ENCODE data around the gene PUM2. TPM values are rescaled to one million over a fixed set of nuclear protein-coding genes. Genes with fewer than 3 reads are reported as not detected.

Gene PUM2
- total and polyA plus RNA-seq, 11 donors: 18.6 to 75.4 (median 58.5) TPM

DNA sequence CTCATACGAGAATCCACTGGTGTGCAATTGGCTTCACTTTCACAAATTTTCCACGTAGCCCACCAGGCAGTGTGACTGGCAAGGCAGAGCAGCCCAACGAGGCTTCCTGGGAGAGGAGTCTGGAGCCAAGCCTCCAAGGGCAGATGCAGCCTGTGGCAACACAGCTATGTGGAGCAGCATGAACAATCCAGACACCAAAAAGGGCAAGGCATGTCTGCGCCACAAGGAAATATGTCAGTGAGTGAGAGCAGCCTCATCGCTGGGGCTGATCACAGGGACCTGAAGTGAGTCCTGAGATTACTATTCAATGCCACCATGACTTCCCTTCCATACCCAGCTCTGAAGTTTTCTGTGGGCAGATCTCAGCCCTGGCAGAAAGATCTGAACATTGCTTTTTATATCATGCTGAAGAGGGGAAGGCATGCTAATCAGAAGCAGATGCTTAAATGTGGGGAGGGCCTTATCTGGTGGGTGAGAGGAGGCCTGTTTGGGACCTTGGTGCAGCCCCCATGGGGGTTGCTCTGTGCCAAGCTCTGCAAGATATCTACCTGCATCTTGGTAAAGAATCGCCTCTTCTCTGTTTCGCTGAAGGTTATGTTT lies 40.0 kb upstream of the PUM2 start:
- TF ChIP-seq POLR2A (IDR thresholded peaks at IDR 0.05): no peak
- no peak for TF ChIP-seq CTCF (IDR thresholded peaks at IDR 0.05)
- intact Hi-C loops (cut with DNase I): loop anchor here in 1 of 10 donors (10.0 kb wide), 1 partner anchor 574 kb away; no protein-coding TSS in a partner anchor
- no peak for DNase-seq
- no peak for ATAC-seq
- 77 to 87% (median 82%) methylated on average over 7 of the region's 7 CpGs for WGBS, 4 donors
- H3K36me3 ChIP-seq: no peaks in the 10 kb centered on the region
- no peaks in the 10 kb centered on the region for H3K4me1 ChIP-seq
- peaks cover 0 to 3% (median 0%) of the 10 kb centered on the region in 9 donors for H3K27me3 ChIP-seq
- no peak overlapping the region for H3K4me3 ChIP-seq
- no peaks in the 10 kb centered on the region for H3K9me3 ChIP-seq
- no peak overlapping the region for H3K27ac ChIP-seq

DNA sequence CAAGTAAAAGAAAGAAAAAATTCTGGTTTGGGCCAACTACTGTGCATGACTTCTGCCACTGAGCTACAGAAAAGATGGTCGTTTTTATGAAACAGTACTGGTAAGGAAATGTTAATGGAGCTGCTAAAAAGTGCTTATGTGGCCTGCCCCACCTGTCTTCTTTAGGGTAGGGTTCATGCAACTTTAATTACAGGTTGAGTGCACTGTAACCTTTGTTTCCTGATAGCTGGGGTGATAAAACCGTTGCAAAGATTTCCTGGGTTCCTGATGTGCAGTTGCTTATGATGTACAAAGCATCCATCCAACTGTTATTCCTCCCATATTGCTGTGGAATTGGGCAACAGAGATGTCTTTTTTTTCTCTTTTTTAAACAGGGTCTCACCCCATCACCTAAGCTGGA lies 34.3 kb upstream of the PUM2 start:
- Histone ChIP-seq H3K27ac (no peak overlapping the region), H3K27me3 (no peaks in the 10 kb centered on the region), H3K36me3 (no peaks in the 10 kb centered on the region), H3K4me3 (no peak overlapping the region), H3K4me1 (peaks cover 0 to 13% (median 6%) of the 10 kb centered on the region in 12 donors), H3K9me3 (no peaks in the 10 kb centered on the region)
- no peak for TF ChIP-seq CTCF (IDR thresholded peaks at IDR 0.05)
- no peak for TF ChIP-seq POLR2A (IDR thresholded peaks at IDR 0.05)
- DNase-seq (no peak), ATAC-seq (no peak)
- intact Hi-C loops (cut with DNase I): loop anchor here in 3 of 10 donors (5.0 to 10.0 kb wide), 3 partner anchors 37 to 257 kb away; no protein-coding TSS in a partner anchor
- WGBS, 4 donors: 58 to 66% (median 63%) methylated on average over 2 of the region's 2 CpGs

DNA sequence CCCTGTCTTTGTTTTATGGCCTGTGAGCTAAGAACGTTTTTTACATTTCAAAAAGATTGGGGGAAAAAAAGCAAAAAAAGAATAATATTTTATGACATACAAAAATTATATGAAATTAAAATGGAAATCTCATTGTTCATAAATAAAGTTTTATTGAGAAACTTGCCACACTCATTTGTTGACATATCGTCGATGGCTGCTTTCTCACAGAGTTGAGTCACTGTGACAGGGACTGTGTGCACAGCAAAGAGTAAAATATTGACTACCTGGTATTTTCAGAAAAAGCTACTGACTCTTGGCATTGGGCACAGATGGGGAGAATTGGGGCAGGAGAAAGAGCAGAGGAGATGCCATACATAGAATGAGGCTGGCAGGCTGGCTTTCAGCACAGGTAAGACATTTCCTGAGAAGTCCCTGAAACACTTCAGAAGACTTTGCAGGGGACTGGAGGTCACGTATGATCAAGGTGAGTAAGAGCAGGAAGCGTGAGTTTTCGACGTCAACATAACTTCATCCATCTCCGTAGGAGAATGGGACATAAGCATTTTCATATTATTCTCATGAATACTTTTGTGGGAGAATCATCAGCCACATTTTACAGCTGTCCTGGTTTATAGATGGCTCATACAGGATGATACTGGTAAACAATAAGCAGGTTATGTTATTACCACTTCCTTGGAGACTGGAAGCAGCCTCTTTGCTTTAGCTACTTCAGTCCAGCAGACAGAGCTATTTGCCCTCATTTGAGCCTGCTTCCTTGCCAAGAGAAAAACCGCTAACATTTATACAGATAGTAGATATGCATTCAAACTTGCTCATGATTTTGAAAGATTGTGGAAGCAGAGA lies 32.5 kb upstream of the PUM2 start:
- 87 to 91% (median 90%) methylated on average over 9 of the region's 9 CpGs for WGBS, 4 donors

More for the DNA sequence above, 32.5 kb upstream of the PUM2 start:
- Histone ChIP-seq H3K4me3 (no peak overlapping the region), H3K36me3 (no peaks in the 10 kb centered on the region), H3K27me3 (no peaks in the 10 kb centered on the region), H3K4me1 (peaks cover 0 to 25% (median 13%) of the 10 kb centered on the region in 12 donors), H3K27ac (no peak overlapping the region), H3K9me3 (no peaks in the 10 kb centered on the region)
- intact Hi-C loops (cut with DNase I): loop anchor here in 3 of 10 donors (5.0 to 10.0 kb wide), 3 partner anchors 39 to 259 kb away; no protein-coding TSS in a partner anchor
- DNase-seq: no peak
- TF ChIP-seq POLR2A (IDR thresholded peaks at IDR 0.05): no peak
- TF ChIP-seq CTCF (IDR thresholded peaks at IDR 0.05): no peak
- no peak for ATAC-seq
